ENCODE measurements around the gene TRAF6.

Gene TRAF6

DNA sequence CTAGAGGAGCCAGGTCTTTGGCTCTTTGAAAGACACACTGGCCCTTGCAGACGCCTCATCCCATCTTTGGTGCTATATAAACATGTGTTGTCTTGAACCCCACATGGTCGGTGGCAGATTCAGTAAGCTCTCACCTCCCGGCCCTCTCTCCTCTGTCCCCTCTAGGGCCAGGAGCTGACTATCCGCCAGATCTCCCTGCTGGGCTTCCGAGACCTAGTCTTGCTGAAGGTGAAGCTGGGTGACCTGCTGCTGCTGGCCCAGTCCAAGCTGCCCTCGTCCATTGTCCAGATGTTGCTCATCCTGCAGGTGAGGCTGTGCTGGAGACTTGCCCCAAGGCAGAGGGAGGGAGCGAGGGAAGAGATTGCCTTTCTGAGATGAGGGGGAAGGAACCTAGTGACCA lies 63.9 kb downstream of the TRAF6 start:
- H3K4me3 ChIP-seq (ENCODE audit: low read length), result no peak overlapping the region
- no peaks in the 10 kb centered on the region for H3K4me1 ChIP-seq (ENCODE audit: control insufficient read depth, low read depth, low read length)
- H3K9ac ChIP-seq (ENCODE audit: low read length), result no peak overlapping the region
- H3K9me3 ChIP-seq (ENCODE audit: control insufficient read depth, low read depth, low read length), result no peaks in the 10 kb centered on the region
- no peaks in the 10 kb centered on the region for H3K36me3 ChIP-seq (ENCODE audit: control insufficient read depth, low read depth, low read length)
- no peaks in the 10 kb centered on the region for H3K27me3 ChIP-seq (ENCODE audit: control insufficient read depth, insufficient read depth, low read length)
- H3K27ac ChIP-seq (ENCODE audit: low read length), result no peak overlapping the region

- Histone ChIP-seq H3K36me3 (ENCODE audit: control insufficient read depth, low read depth, low read length) (no peaks in the 10 kb centered on the region), H3K9ac (ENCODE audit: low read length) (no peak overlapping the region), H3K27ac (ENCODE audit: low read length) (no peak overlapping the region), H3K27me3 (ENCODE audit: control insufficient read depth, insufficient read depth, low read length) (no peaks in the 10 kb centered on the region), H3K4me3 (ENCODE audit: low read length) (no peak overlapping the region), H3K9me3 (ENCODE audit: control insufficient read depth, low read depth, low read length) (no peaks in the 10 kb centered on the region), H3K4me1 (ENCODE audit: control insufficient read depth, low read depth, low read length) (no peaks in the 10 kb centered on the region)
Measured at GRCh38 chr11:36443661-36444060, 66.4 kb downstream of the TRAF6 start.

- H3K9ac ChIP-seq (ENCODE audit: low read length), result no peak overlapping the region
- no peak overlapping the region for H3K4me3 ChIP-seq (ENCODE audit: low read length)
- H3K27ac ChIP-seq (ENCODE audit: low read length), result no peak overlapping the region
- H3K36me3 ChIP-seq (ENCODE audit: control insufficient read depth, low read depth, low read length), result no peaks in the 10 kb centered on the region
- H3K27me3 ChIP-seq (ENCODE audit: control insufficient read depth, insufficient read depth, low read length), result no peaks in the 10 kb centered on the region
- H3K4me1 ChIP-seq (ENCODE audit: control insufficient read depth, low read depth, low read length), result no peaks in the 10 kb centered on the region
- no peaks in the 10 kb centered on the region for H3K9me3 ChIP-seq (ENCODE audit: control insufficient read depth, low read depth, low read length)
Measured at GRCh38 chr11:36441610-36442208, 68.4 kb downstream of the TRAF6 start.

- Histone ChIP-seq H3K27me3 (ENCODE audit: control insufficient read depth, insufficient read depth, low read length) (no peaks in the 10 kb centered on the region), H3K9me3 (ENCODE audit: control insufficient read depth, low read depth, low read length) (no peaks in the 10 kb centered on the region), H3K4me3 (ENCODE audit: low read length) (no peak overlapping the region), H3K27ac (ENCODE audit: low read length) (no peak overlapping the region), H3K4me1 (ENCODE audit: control insufficient read depth, low read depth, low read length) (no peaks in the 10 kb centered on the region), H3K36me3 (ENCODE audit: control insufficient read depth, low read depth, low read length) (no peaks in the 10 kb centered on the region), H3K9ac (ENCODE audit: low read length) (no peak overlapping the region)
Measured at GRCh38 chr11:36438126-36438525, 71.9 kb downstream of the TRAF6 start.

GRCh38 chr11:36437413-36437812 lies 72.7 kb downstream of the TRAF6 start:
- no peak overlapping the region for H3K27ac ChIP-seq (ENCODE audit: low read length)
- H3K9ac ChIP-seq (ENCODE audit: low read length), result no peak overlapping the region
- no peaks in the 10 kb centered on the region for H3K4me1 ChIP-seq (ENCODE audit: control insufficient read depth, low read depth, low read length)
- no peaks in the 10 kb centered on the region for H3K27me3 ChIP-seq (ENCODE audit: control insufficient read depth, insufficient read depth, low read length)
- no peak overlapping the region for H3K4me3 ChIP-seq (ENCODE audit: low read length)
- no peaks in the 10 kb centered on the region for H3K9me3 ChIP-seq (ENCODE audit: control insufficient read depth, low read depth, low read length)
- H3K36me3 ChIP-seq (ENCODE audit: control insufficient read depth, low read depth, low read length), result no peaks in the 10 kb centered on the region

Measured in iPS-18a (cell line).